A673 (cell line): ENCODE data around the gene ONECUT1. TPM values are rescaled to one million over a fixed set of nuclear protein-coding genes. Genes with fewer than 3 reads are reported as not detected.

Experiments used
- BruUV-seq: library from RNA; stranded (reverse); fragments of 400-500 nt; replicated peaks from 2 replicates; lab custom pipeline; 2021; lab: Mats Ljungman, UMichigan
- CTCF ChIA-PET: fragments of 300-600 bp; sonication (Branson Sonifier 250); formaldehyde crosslinking; loops from one replicate; lab custom pipeline; 2022; ENCODE audit warnings: antibody characterized with exemption; lab: Charles Lee
- POLR2A ChIA-PET: fragments of 300-600 bp; sonication (Branson Sonifier 250); formaldehyde crosslinking; loops from one replicate; lab custom pipeline; 2022; ENCODE audit warnings: antibody characterized with exemption; ENCODE audit not compliant: low non-redundant PET; lab: Charles Lee
- DNase-seq: peaks from one replicate; pipeline ENCODE4 v3.0.0-alpha.2; 2015; ENCODE audit warnings: low spot score
- H3K27ac ChIP-seq: fragments of 200-600 bp; sonication (generic); 2 replicates; pipeline ENCODE4 v1.5.1; 2016; ENCODE audit warnings: mixed run types, low read depth, mild to moderate bottlenecking, mixed read lengths, antibody characterized with exemption, low read length; ENCODE audit not compliant: poor library complexity, severe bottlenecking
- H3K27me3 ChIP-seq: fragments of 200-600 bp; sonication (generic); replicated peaks from 2 replicates; pipeline ENCODE4 v1.6.1; 2017; ENCODE audit warnings: mixed run types, low read depth, mild to moderate bottlenecking, mixed read lengths, antibody characterized with exemption, low read length; ENCODE audit not compliant: insufficient read depth, poor library complexity
- H3K36me3 ChIP-seq: fragments of 200-600 bp; sonication (generic); 2 replicates; pipeline ENCODE4 v1.6.1; 2016; ENCODE audit warnings: mixed run types, mild to moderate bottlenecking, mixed read lengths, antibody characterized with exemption, low read length; ENCODE audit not compliant: insufficient read depth, poor library complexity, severe bottlenecking
- H3K4me1 ChIP-seq: fragments of 200-600 bp; sonication (generic); 2 replicates; pipeline ENCODE4 v1.6.1; 2017; ENCODE audit warnings: mixed run types, mild to moderate bottlenecking, mixed read lengths, antibody characterized with exemption, low read length; ENCODE audit not compliant: insufficient read depth, poor library complexity, severe bottlenecking
- H3K4me3 ChIP-seq: fragments of 200-600 bp; sonication (generic); 2 replicates; pipeline ENCODE4 v1.5.1; 2016; ENCODE audit warnings: low read depth, mixed run types, mild to moderate bottlenecking, mixed read lengths, low read length; ENCODE audit not compliant: poor library complexity, severe bottlenecking
- H3K9me3 ChIP-seq: fragments of 200-600 bp; sonication (generic); 2 replicates; pipeline ENCODE4 v1.6.1; 2016; ENCODE audit warnings: mixed run types, low read depth, mild to moderate bottlenecking, mixed read lengths, antibody characterized with exemption, low read length; ENCODE audit not compliant: poor library complexity, severe bottlenecking
- EZH2 ChIP-seq: fragments of 200-600 bp; sonication (generic); IDR thresholded peaks from 2 replicates; pipeline ENCODE4 v1.6.1; 2017; ENCODE audit warnings: borderline replicate concordance, low read depth, mild to moderate bottlenecking, mixed read lengths, antibody characterized with exemption, low read length; ENCODE audit not compliant: poor library complexity, severe bottlenecking
- intact Hi-C: fragments of 100-400 bp; cut with micrococcal nuclease; formaldehyde crosslinking; loops from one replicate; pipeline ENCODE4 v1.10.0; 2022; ENCODE audit not compliant: unreplicated experiment
- total RNA-seq: library from RNA; stranded (reverse); gene quantifications from 2 replicates; pipeline ENCODE4 v1.2.3, GENCODE V29; 2021
- TF ChIP-seq, protein P1 (sequence below): fragments of 300-800, 200-600 bp; sonication (generic); conservative IDR thresholded peaks from 2 replicates; pipeline ENCODE4 v1.5.1; 2017; ENCODE audit warnings: low read depth, mild to moderate bottlenecking, antibody characterized with exemption, low read length, moderate library complexity, mixed read lengths

Gene ONECUT1
- total RNA-seq, 1 experiment from 2014 or later = not detected

DNA sequence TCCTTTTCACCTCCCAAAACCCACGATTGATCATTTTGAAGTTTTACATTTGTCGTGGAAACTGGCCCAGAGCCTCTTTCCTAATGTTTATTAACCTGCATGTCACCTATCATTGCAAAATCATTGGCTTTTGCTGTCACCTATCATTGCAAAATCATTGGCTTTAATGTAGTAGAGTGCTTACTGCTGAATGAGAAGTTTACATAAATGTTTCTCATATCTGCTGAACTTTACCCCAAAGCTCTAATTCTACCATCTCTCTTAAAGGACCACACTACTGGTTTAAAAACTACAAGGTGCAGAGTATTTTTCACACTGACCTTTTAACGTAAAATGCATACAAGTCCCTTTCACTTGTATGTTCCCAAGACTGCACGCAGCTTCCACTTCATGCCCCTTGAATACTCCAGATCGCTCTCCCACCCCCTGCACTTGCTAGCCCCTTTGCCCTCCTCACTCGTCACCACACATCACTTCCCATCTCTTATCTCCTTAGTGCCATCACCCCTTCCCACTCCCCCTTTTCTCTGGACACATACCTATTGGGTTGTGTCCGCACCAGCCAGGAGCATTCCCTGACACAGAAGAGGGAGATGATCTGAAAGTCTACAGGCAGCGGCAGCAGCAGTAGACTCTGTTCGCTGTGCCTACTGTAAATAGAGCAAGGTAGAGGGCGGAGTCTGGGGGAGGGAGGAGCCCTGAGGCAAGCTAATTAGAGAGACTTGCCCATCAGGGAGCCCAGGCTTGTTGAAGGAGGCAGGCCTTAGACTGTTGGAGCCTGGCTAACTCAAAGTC lies 80.8 kb downstream of the ONECUT1 start:
- intact Hi-C loops = no loop called here
- Histone ChIP-seq H3K4me3 (no peak overlapping the region), H3K4me1 (no peaks in the 10 kb centered on the region), H3K9me3 (no peaks in the 10 kb centered on the region), H3K36me3 (no peaks in the 10 kb centered on the region), H3K27me3 (peaks cover 2% of the 10 kb centered on the region), H3K27ac (no peak overlapping the region)
- POLR2A ChIA-PET = no interaction called here
- TF ChIP-seq, protein P1, sequence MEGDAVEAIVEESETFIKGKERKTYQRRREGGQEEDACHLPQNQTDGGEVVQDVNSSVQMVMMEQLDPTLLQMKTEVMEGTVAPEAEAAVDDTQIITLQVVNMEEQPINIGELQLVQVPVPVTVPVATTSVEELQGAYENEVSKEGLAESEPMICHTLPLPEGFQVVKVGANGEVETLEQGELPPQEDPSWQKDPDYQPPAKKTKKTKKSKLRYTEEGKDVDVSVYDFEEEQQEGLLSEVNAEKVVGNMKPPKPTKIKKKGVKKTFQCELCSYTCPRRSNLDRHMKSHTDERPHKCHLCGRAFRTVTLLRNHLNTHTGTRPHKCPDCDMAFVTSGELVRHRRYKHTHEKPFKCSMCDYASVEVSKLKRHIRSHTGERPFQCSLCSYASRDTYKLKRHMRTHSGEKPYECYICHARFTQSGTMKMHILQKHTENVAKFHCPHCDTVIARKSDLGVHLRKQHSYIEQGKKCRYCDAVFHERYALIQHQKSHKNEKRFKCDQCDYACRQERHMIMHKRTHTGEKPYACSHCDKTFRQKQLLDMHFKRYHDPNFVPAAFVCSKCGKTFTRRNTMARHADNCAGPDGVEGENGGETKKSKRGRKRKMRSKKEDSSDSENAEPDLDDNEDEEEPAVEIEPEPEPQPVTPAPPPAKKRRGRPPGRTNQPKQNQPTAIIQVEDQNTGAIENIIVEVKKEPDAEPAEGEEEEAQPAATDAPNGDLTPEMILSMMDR = no peak
- no peak for TF ChIP-seq EZH2
- CTCF ChIA-PET = no interaction called here
- BruUV-seq = no TSS peak
- peak; percentile 22 for DNase-seq

Other genes with a start within 250 kb of the ONECUT1 start
- 173 and 186 TPM in 2 replicates for gene ARPP19, start 221.3 kb downstream of the ONECUT1 start, total RNA-seq
- gene ATOSA, start 110.9 kb downstream of the ONECUT1 start, total RNA-seq = 5.3 and 6.1 TPM in 2 replicates